Suprapubic skin (tissue), 4 donors: ENCODE measurements around the gene CELF4. TPM values are rescaled to one million over a fixed set of nuclear protein-coding genes. Genes with fewer than 3 reads are reported as not detected.

Experiments
- DNase-seq, 2 donors: peaks; one replicate each; pipeline ENCODE4 v3.0.0-alpha.2; 2019; ENCODE audit warnings: low spot score in 2 of 2
- H3K27ac ChIP-seq: fragments of 200-600 bp; sonication (generic); one replicate; pipeline ENCODE4 v1.5.1; 2019
- H3K27me3 ChIP-seq: fragments of 200-600 bp; sonication (generic); one replicate; pipeline ENCODE4 v1.5.1; 2019
- H3K36me3 ChIP-seq: fragments of 200-600 bp; sonication (generic); one replicate; pipeline ENCODE4 v1.5.1; 2019
- H3K4me1 ChIP-seq: fragments of 200-600 bp; sonication (generic); one replicate; pipeline ENCODE4 v1.5.1; 2019
- H3K4me3 ChIP-seq: fragments of 200-600 bp; sonication (generic); one replicate; pipeline ENCODE4 v1.5.1; 2019; ENCODE audit warnings: mild to moderate bottlenecking
- H3K9me3 ChIP-seq: fragments of 200-600 bp; sonication (generic); one replicate; pipeline ENCODE4 v1.5.1; 2019
- CTCF ChIP-seq, 2 donors: fragments of 200-600 bp in 1 of 2; fragments of 450-650 bp in 1 of 2; sonication (generic) in 1 of 2; IDR thresholded peaks; one replicate each; pipeline ENCODE4 v1.5.1; 2016 to 2019; ENCODE audit warnings: antibody characterized with exemption in 2 of 2, mild to moderate bottlenecking in 1 of 2, moderate library complexity in 1 of 2
- EP300 ChIP-seq: sonication (generic); formaldehyde crosslinking; IDR thresholded peaks from one replicate; pipeline ENCODE4 v1.6.1; 2017; ENCODE audit warnings: antibody characterized with exemption
- POLR2A ChIP-seq, 2 donors: fragments of 450-650 bp; IDR thresholded peaks; one replicate each; pipeline ENCODE4 v1.6.1; 2017; ENCODE audit warnings: antibody characterized with exemption in 2 of 2, mild to moderate bottlenecking in 2 of 2, moderate library complexity in 2 of 2
- POLR2AphosphoS5 ChIP-seq, 3 donors: sonication (generic); formaldehyde crosslinking; IDR thresholded peaks; one replicate each; pipeline ENCODE4 v1.6.1; 2017; ENCODE audit warnings: antibody characterized with exemption in 3 of 3
- WGBS: methylation state at CpG from one replicate; pipeline ENCODE4 v1.1.5; 2018; 5-methylcytosine and 5-hydroxymethylcytosine counted together
- total RNA-seq, 4 donors: library from RNA; depleted of rRNA; stranded (reverse); fragments of >200 nt; gene quantifications; one replicate each; pipeline ENCODE4 v1.1.0, GENCODE V29; 2016

The CELF4 gene
- total RNA-seq, 4 donors from 2014 or later, result not detected

DNA sequence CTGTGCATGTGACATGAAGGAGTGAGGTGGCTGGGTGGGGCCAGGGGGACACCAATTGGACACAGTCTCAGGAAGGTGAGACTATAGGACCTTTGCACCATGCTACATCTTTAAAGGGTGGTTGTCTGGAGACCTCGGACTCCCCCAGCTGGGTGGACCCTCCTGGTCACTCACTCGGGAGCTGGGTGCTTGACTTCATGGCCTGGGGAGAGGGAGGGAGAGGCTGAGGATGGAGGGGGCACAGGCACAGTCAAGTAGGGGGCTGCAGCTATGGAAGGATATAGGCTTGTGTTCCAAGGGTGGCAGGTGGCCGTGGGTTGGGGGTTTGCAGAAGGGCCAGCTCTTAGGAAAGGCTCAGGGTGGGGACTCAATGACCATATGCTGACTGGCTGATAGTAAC lies 7.1 kb upstream of the CELF4 start:
- 61% methylated on average over 2 of the region's 3 CpGs for WGBS
- no peak overlapping the region for H3K27ac ChIP-seq
- no peak for TF ChIP-seq CTCF (IDR thresholded peaks at IDR 0.05)
- TF ChIP-seq EP300, result no peak
- TF ChIP-seq POLR2A (IDR thresholded peaks at IDR 0.05), result no peak
- no peak for TF ChIP-seq POLR2AphosphoS5 (IDR thresholded peaks at IDR 0.05)
- peaks cover 10% of the 10 kb centered on the region for H3K4me1 ChIP-seq
- no peaks in the 10 kb centered on the region for H3K9me3 ChIP-seq
- DNase-seq, result peak in 1 of 2 donors; percentile 75
- H3K27me3 ChIP-seq, result peaks cover 37% of the 10 kb centered on the region
- H3K4me3 ChIP-seq, result no peak overlapping the region
- no peaks in the 10 kb centered on the region for H3K36me3 ChIP-seq

DNA sequence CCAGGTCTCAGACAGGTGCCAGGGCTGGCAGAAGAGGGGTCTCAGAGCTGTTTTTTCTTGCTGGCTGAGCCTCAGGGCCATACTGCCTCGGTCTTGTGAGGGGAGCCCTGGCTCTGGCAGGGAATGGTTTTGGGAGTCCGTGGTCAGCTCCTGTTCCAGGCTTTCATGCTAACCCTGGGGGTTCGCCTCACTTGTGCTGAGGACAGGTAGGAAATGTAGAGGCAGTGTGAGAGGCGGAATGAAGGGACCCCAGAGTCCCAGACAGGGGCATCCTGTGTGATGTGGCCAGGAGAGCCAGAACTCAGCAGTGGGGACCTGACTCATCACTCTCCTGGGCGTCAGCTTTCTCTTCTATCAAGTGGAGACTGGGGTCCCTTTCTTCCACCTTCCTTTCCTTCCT lies 5.7 kb upstream of the CELF4 start:
- Histone ChIP-seq H3K27me3 (peaks cover 51% of the 10 kb centered on the region), H3K27ac (no peak overlapping the region), H3K4me3 (no peak overlapping the region), H3K9me3 (no peaks in the 10 kb centered on the region), H3K36me3 (no peaks in the 10 kb centered on the region), H3K4me1 (peaks cover 18% of the 10 kb centered on the region)
- 60% methylated on average over 5 of the region's 5 CpGs for WGBS
- TF ChIP-seq CTCF (IDR thresholded peaks at IDR 0.05) (no peak), POLR2A (IDR thresholded peaks at IDR 0.05) (no peak), EP300 (no peak), POLR2AphosphoS5 (IDR thresholded peaks at IDR 0.05) (no peak)
- peak in 1 of 2 donors; percentile 63 for DNase-seq

DNA sequence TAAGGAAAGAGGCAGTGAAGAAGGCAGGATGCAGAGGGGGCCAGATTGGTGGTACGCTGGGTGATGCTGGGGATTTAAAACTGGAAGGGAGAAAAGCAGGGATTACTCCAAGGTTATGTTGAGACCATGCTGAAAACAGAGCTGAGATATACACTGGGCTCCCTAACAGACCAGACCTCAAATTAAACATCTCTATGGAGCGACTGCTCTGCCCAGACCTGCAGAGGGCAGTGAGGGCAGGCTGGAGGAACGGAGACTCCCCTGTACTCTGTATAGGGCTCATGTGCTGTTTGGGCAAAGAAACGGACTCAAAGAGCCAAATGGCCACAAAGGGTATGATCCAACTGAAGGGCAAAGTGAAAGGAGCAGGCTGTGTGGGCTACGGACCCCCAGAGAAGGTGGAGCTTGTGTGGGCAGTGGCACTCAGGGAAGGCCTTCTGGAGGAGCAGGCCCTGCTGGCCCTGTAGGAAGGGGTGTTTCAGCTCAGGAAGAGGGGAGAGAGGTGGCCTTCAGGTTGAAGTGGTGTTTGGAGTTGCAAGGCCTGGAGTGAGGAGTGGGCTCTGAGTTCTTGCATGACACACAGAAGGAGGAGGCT lies 4.8 kb upstream of the CELF4 start:
- Histone ChIP-seq H3K27ac (no peak overlapping the region), H3K9me3 (no peaks in the 10 kb centered on the region), H3K27me3 (peaks cover 57% of the 10 kb centered on the region), H3K36me3 (no peaks in the 10 kb centered on the region), H3K4me3 (no peak overlapping the region), H3K4me1 (peaks cover 23% of the 10 kb centered on the region)
- WGBS, result 79% methylated on average over 5 of the region's 5 CpGs
- peak in 1 of 2 donors; percentile 20 for DNase-seq
- TF ChIP-seq CTCF (IDR thresholded peaks at IDR 0.05), result no peak
- TF ChIP-seq POLR2AphosphoS5 (IDR thresholded peaks at IDR 0.05), result no peak
- no peak for TF ChIP-seq POLR2A (IDR thresholded peaks at IDR 0.05)
- no peak for TF ChIP-seq EP300

DNA sequence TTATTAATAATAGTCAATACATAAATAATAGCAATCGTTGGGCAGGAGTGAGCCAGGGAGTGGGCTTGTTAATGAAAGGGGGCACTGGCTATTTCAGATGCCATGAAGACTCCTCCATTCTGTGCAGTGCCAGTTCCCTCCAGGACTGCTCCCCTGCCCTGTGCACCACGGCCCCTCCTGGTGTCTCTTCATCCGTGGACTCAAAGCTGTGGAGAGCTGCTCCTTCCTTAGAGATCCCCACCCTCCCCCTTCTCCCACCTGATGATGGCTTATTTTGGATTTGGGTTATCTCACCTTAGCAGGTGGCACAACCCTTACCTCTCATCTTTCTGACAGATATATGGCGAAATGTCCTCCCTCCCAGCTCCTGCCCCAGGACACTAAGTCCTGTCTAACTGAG lies 3.1 kb upstream of the CELF4 start:
- TF ChIP-seq POLR2AphosphoS5 (IDR thresholded peaks at IDR 0.05), result no peak
- no peak for TF ChIP-seq CTCF (IDR thresholded peaks at IDR 0.05)
- no peak for TF ChIP-seq EP300
- no peak for TF ChIP-seq POLR2A (IDR thresholded peaks at IDR 0.05)
- H3K4me3 ChIP-seq, result no peak overlapping the region
- peak in 1 of 2 donors; percentile 16 for DNase-seq
- H3K9me3 ChIP-seq, result no peaks in the 10 kb centered on the region
- H3K4me1 ChIP-seq, result peaks cover 30% of the 10 kb centered on the region
- no peak overlapping the region for H3K27ac ChIP-seq
- H3K36me3 ChIP-seq, result no peaks in the 10 kb centered on the region
- WGBS, result 65% methylated on average over 4 of the region's 4 CpGs
- peaks cover 75% of the 10 kb centered on the region for H3K27me3 ChIP-seq

- Histone ChIP-seq H3K4me3 (peak overlapping the region; percentile 74), H3K9me3 (no peaks in the 10 kb centered on the region), H3K4me1 (peaks cover 30% of the 10 kb centered on the region), H3K27me3 (peaks cover 78% of the 10 kb centered on the region), H3K27ac (no peak overlapping the region), H3K36me3 (no peaks in the 10 kb centered on the region)
- WGBS, result 48% methylated on average over 9 of the region's 10 CpGs
- peak in 1 of 2 donors; percentile 26 for DNase-seq
- TF ChIP-seq EP300 (no peak), POLR2A (IDR thresholded peaks at IDR 0.05) (no peak), CTCF (IDR thresholded peaks at IDR 0.05) (no peak), POLR2AphosphoS5 (IDR thresholded peaks at IDR 0.05) (no peak)
These were observed 2.4 kb upstream of the CELF4 start for GRCh38 chr18:37567994-37568359.
